ENCODE measurements around the gene SRI.
"Not testable (repeated sequence)": the region's sequence is repeated elsewhere in the genome, so short reads cannot be mapped to it uniquely, and the experiment has no call there.

Gene SRI, protein sequence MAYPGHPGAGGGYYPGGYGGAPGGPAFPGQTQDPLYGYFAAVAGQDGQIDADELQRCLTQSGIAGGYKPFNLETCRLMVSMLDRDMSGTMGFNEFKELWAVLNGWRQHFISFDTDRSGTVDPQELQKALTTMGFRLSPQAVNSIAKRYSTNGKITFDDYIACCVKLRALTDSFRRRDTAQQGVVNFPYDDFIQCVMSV

DNA sequence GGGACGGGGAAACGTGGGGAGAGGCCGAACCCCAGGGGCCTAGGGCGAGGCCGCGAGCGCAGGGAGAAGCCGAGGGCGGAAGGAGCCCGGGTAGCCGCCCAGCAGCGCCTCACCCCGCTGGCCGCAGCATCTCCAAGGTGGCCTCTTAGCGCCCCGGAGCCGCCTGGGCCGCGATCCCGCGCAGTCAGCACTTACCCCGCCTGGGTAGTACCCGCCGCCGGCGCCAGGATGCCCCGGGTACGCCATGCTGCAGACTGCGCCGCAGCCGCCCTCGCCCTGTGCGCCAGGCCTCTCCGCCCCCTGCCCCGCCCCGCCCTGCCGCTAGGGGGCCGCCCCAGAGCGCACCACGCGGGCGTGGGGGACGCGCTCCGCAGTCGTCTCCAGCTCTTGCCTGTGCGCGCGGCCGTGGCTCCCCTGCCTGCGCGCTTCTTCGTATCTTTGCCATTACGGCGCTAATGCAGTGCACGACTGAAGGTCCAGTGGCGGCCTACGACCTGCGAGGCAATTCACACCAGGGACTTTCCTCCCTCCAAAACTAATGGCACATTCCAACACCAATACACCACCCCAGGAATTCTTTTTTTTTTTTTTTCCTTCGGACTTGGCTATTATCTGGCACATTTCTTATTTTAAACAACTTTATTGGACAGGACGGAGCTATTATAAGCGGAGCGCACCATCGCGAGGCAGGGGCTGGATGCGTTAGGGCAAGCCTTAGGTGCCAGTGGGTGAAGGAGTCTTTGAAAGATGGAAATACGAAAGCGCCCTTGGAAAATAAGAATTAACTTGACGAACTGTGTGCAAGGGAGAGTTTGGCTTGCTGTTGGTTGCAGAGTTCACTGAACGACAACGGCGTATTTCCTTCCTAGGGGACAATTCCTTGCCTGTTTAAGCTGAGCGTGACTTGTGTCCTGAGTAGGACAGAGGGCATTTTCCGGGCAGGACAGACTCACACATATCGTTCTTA lies at the start of gene SRI:
TSS of gene SRI (minus strand) at position 258 of the 967 bp plus-strand sequence. CDS start at position 246, 12 bp downstream.
- DNase-seq: peak; percentile 79 to 86

- DNase-seq: no peak
Measured at GRCh38 chr7:88269586-88269985, 49.7 kb upstream of the SRI start.

GRCh38 chr7:88268858-88269257 lies 49.0 kb upstream of the SRI start:
- no peak for DNase-seq

DNA sequence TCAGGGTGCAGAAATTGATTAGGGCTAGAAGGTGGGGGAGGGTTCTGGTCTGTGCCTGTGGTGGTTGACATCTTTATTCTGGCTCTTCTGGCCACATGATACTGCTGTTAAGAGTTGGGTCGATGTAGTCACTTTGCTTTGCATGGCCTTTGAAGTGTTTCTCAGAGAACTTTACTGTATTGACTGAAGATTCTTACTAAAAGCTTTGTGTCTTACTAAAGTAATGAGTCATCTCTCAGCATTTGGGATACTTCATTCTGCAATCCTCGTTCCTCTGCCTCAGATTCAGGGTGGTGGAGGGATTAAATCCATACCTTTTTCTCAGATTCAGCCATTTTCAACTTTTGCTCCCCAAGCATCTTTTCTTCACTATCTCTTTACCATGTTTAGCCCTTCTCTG lies 48.2 kb upstream of the SRI start:
- no peak for DNase-seq

- no peak for DNase-seq
Measured at GRCh38 chr7:88267421-88267820, 47.6 kb upstream of the SRI start.

DNA sequence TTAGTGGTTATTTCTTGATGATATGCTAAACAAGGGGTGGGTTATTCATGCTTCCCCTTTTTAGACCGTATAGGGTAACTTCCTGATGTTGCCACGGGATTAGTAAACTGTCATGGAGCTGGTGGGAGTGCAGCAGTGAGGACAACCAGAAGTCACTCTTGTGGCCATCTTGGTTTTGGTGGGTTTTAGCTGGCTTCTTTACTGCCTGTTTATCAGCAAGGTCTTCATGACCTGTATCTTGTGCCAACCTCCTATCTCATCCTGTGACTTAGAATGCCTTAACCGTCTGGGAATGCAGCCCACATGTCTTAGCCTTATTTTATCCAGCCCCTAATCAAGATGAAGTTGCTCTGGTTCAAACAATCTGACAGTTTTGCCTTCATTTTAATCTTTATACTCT lies 45.1 kb upstream of the SRI start:
- DNase-seq: not testable (repeated sequence)

- no peak for DNase-seq
Measured at GRCh38 chr7:88262562-88262961, 42.7 kb upstream of the SRI start.

DNA sequence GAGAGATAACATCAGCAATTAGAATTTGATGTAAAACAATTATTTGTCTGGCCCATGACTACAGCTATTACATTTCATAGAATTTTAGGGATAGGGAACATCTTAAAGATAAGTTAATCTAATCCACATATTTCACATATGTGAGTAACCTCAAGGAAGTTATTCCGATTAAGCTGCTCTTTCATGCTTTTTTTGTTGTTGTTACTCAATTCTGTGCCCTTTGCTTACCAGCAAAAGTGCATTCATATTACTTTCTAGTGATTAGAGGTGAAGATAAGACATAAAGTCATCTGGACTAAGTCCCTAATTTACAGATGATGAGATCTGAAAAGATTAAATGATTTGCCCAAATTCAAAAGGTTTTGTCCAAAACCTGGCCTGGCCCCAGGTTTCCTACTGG lies 40.9 kb upstream of the SRI start:
- no peak for DNase-seq

DNA sequence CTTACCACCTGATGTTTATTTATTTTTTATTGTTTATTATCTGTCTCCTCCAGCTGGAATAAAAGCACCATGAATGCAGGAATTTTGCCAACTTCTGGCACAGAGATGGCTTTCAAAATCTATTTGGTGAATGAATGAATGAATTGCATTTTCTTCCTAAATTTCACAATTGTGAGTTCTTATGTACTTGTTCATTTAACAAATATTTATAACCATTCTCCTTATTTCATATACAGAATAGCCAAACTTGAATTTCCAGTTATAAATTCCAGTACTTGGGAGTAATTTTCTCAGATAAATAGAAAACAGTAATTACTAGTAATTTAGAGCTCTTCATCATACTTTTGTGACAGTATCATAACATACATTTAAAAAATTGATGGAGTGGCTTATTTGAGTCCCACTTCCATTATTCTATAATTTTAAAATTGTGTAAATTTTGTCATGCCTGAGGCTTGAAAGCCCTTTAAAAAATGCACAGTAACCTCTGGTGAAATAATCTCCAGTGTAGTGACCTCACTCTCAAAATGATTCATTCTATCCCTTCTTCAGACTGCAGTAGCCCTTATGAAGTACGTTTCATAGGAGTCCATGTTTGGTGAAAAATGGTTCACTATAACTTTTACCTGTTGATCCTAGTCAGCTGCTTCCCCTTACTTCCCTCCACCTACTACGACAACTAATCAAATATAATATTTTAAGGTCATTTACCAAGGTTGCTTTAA lies 40.0 kb upstream of the SRI start:
- DNase-seq: no peak

DNA sequence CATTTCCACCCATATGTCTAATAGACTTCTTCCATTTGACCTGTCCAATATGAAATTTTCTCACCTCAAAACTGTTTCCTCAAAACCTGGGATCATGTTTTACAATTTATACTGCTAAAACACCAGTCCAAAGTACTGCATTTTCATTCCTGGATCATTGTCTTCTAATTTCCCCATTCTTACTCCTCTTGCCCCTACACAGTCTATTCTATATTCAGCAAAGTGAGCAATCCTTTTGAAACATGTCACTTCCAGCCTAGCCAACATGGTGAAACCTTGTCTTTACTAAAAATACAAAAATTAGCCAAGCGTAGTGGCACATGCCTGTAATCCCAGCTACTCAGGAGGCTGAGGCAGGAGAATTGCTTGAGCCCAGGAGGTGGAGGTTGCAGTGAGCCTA lies 38.5 kb upstream of the SRI start:
- DNase-seq: not testable (repeated sequence)

DNA sequence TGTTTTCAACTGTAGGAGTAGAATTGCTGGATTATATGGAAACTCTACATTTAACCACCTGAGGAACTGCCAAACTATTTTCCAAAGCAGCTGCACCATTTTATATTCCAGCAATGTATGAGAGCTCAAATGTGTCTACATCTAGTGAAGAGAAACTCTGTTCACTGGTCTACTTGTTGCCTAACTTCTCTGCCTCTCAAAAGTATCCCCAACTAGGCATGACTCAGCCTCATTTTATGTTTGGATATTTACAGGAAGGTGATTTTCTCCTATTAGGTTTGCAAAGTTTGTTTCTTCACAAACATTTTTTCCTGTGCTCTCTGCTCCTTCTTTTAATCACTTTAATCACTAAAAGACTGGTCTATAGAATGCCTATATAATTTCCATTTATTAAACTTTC lies 37.1 kb upstream of the SRI start:
- DNase-seq: no peak

DNA sequence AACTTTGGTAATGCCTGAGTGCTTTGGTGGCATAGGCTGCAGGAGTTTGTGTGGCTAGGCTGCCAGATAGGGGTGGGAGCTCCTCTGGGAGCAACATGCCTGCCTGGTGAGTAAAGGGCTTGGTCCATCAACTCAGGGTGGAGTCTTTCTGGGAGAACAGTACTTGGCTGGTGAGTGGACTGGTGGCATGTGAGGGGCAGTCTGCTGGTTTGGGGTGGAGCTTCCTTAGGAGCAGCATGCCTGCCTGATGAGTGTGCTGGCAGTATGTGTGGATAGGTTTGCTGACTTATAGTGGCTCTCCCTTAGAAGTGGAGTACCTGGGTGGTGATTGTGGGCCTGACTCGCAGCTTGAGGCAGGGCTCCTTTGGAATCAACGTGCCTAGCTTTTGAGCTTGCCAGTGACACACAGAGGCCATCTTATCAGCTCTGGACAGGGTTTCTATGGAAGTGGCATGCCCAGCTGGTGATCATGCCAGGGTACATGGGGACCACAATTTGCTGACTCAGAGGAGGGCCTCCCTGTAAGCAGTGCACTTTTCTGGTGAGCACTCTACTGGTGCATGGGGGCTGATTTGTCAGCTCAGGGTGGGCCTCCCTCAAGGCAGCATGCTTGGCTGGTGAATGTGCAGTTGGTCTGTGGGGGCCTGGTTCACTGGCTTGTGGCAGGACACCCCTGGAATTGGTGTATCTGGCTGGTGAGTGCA lies 35.0 kb upstream of the SRI start:
- no peak for DNase-seq

DNA sequence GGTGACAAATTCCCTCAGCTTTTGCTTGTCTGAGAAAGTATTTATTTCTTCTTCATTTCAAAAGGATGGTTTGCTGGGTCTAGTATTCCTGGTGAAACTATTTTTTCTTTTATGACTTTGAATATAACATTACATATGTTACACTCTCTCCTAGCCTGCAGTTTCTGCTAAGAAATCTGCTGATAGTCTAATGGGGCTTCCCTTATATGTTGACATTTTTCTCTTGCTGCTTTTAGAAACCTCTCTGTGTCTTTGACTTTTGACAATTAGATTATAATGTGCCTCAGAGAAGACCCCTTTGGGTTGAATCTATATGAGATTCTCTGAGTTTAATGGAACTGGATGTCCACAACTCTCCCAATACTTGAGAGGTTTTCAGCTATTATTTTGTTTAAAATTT lies 33.8 kb upstream of the SRI start:
- DNase-seq: no peak

GRCh38 chr7:88244258-88244657 lies 24.4 kb upstream of the SRI start:
- DNase-seq: no peak

DNA sequence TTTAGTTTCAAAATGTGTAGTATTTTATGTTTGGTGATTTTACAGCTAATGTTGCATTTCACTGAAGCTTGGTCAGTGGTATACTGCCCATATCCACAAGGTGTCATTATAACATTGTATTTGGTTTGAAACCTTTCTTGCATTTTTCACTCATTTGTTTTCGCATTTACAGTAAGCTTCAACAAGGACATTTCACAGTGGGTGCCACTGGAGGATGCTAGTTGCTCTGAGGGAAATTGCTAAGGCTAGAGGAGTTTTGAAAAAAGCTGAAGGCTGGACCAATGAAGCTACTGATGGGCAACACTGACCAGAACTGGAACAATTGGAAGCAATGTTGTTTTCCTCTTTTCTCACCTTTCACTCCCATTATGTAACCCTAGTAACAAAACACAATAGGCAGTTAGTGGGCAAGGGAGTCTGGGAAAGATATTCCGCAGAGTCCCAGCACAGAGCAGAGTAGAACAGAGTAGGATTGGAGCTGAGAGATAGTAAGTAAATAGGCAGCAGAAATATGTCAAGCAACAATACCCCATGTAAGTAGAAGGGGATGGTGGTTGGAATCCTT lies 23.6 kb upstream of the SRI start:
- peak; percentile 25 to 79 for DNase-seq

DNA sequence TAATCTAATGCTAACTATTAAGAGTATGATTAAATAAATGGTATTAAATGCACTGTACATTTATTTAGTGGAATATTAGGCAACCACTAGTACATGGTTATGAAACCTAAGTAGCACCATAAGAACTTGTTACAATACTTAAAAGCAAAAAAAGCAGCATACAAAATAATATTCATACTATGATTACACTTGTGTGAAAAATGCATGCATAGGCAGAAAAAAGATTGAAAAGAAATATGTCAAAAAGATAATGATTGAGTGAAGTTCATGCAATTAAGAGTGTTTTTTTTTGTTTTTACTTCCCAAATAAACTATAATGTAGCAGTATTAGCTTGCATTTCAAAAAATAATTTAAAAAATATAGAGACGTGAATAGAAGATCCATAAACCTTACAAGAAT lies 20.0 kb upstream of the SRI start:
- no peak for DNase-seq

- DNase-seq: no peak
Measured at GRCh38 chr7:88233828-88234227, 14.0 kb upstream of the SRI start.

GRCh38 chr7:88230646-88231045 lies 10.8 kb upstream of the SRI start:
- no peak for DNase-seq

- no peak for DNase-seq
Measured at GRCh38 chr7:88229302-88229995, 9.6 kb upstream of the SRI start.

- no peak for DNase-seq
Measured at GRCh38 chr7:88226886-88227516, 7.2 kb upstream of the SRI start.

GRCh38 chr7:88226201-88226600 lies 6.4 kb upstream of the SRI start:
- no peak for DNase-seq

Data from NCI-H524 (cell line).